Measurements from ENCODE around the gene PALLD.

Gene PALLD

DNA sequence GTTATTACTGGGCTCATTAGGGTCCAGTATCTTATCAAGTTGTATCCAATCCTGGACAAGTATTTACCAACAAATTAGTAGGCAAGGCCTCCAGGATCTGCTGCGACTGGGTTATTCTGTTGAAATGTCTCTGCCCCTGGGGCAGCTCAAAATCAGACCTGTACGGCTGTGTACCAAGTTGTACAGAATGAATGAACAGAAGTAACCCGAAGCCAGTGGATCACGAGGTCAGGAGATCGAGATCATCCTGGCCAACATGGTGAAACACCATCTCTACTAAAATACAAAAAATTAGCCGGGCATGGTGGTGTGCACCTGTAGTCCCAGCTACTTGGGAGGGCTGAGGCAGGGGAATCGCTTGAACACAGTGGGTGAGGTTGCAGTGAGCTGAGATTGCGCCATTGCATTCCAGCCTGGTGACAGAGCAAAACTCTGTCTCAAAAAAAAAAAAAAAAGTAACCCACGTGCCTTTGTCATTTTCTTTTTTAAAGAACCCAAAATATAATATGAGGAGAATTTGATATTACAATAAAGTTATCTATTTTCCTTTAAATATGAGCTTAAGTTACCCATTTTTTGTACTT is 385.9 kb downstream of the PALLD start:
- H3K9me2 ChIP-seq (replicated peaks; ENCODE audit: insufficient read depth, low read length) = no peaks in the 10 kb centered on the region
- H3K4me1 ChIP-seq (ENCODE audit: low read length) = no peaks in the 10 kb centered on the region
- no peaks in the 10 kb centered on the region for H3K36me3 ChIP-seq (replicated peaks; ENCODE audit: insufficient read depth, low read length)
- no peaks in the 10 kb centered on the region for H3F3A ChIP-seq (ENCODE audit: insufficient read depth, low read length)
- no peak overlapping the region for H3K4me3 ChIP-seq (ENCODE audit: low read length)
- no peak overlapping the region for H3K27ac ChIP-seq (ENCODE audit: low read length)
- no peaks in the 10 kb centered on the region for H4K20me1 ChIP-seq (ENCODE audit: insufficient read depth, low read length)
- no peak for DNase-seq
- no peaks in the 10 kb centered on the region for H3K27me3 ChIP-seq (replicated peaks; ENCODE audit: insufficient read depth, low read length)
- H3K4me2 ChIP-seq (ENCODE audit: low read depth, low read length) = no peak overlapping the region
- no peaks in the 10 kb centered on the region for H3K9me3 ChIP-seq (replicated peaks; ENCODE audit: insufficient read depth, low read length)
- no peak overlapping the region for H2AFZ ChIP-seq (ENCODE audit: low read length)
- TF ChIP-seq EZH2 (optimal IDR thresholded peaks at IDR 0.05; ENCODE audit: low read depth, low read length) (no peak), EZH2phosphoT487 (IDR thresholded peaks at IDR 0.05; ENCODE audit: low read length) (no peak)
- TF ChIP-seq, protein P1, sequence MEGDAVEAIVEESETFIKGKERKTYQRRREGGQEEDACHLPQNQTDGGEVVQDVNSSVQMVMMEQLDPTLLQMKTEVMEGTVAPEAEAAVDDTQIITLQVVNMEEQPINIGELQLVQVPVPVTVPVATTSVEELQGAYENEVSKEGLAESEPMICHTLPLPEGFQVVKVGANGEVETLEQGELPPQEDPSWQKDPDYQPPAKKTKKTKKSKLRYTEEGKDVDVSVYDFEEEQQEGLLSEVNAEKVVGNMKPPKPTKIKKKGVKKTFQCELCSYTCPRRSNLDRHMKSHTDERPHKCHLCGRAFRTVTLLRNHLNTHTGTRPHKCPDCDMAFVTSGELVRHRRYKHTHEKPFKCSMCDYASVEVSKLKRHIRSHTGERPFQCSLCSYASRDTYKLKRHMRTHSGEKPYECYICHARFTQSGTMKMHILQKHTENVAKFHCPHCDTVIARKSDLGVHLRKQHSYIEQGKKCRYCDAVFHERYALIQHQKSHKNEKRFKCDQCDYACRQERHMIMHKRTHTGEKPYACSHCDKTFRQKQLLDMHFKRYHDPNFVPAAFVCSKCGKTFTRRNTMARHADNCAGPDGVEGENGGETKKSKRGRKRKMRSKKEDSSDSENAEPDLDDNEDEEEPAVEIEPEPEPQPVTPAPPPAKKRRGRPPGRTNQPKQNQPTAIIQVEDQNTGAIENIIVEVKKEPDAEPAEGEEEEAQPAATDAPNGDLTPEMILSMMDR (IDR thresholded peaks at IDR 0.05; ENCODE audit: low read length) = no peak
- no peak overlapping the region for H3K9ac ChIP-seq (ENCODE audit: low read length)
- no peaks in the 10 kb centered on the region for H3K79me2 ChIP-seq (ENCODE audit: low read length)

DNA sequence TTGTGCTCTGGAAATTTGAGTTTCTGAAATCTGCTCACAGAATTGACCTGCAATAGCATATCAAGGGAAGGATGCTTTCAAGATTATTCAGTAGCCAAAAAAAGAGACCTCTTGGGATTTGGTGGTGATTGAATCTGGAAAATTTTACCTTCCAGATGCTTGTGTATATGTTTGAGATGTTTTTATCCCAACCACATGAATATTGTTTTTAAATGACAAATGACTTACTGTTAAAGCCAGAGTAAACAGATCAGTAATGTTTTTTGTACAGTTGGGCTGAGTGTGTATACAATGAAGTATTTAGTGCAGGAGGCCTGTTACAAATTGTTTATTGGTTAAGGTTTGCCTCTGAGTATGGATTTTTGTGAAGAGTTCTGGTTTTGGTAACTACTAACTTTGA is 386.7 kb downstream of the PALLD start:
- Histone ChIP-seq H3K27ac (ENCODE audit: low read length) (no peak overlapping the region), H3K4me3 (ENCODE audit: low read length) (no peak overlapping the region), H3K36me3 (replicated peaks; ENCODE audit: insufficient read depth, low read length) (no peaks in the 10 kb centered on the region), H2AFZ (ENCODE audit: low read length) (no peak overlapping the region), H4K20me1 (ENCODE audit: insufficient read depth, low read length) (no peaks in the 10 kb centered on the region), H3K79me2 (ENCODE audit: low read length) (no peaks in the 10 kb centered on the region), H3F3A (ENCODE audit: insufficient read depth, low read length) (no peaks in the 10 kb centered on the region), H3K9me3 (replicated peaks; ENCODE audit: insufficient read depth, low read length) (no peaks in the 10 kb centered on the region), H3K4me1 (ENCODE audit: low read length) (no peaks in the 10 kb centered on the region), H3K4me2 (ENCODE audit: low read depth, low read length) (no peak overlapping the region), H3K9me2 (replicated peaks; ENCODE audit: insufficient read depth, low read length) (no peaks in the 10 kb centered on the region), H3K27me3 (replicated peaks; ENCODE audit: insufficient read depth, low read length) (no peaks in the 10 kb centered on the region), H3K9ac (ENCODE audit: low read length) (no peak overlapping the region)
- DNase-seq = no peak
- TF ChIP-seq EZH2 (optimal IDR thresholded peaks at IDR 0.05; ENCODE audit: low read depth, low read length) (no peak), EZH2phosphoT487 (IDR thresholded peaks at IDR 0.05; ENCODE audit: low read length) (no peak)
- TF ChIP-seq, protein P1 (IDR thresholded peaks at IDR 0.05; ENCODE audit: low read length) = no peak

DNA sequence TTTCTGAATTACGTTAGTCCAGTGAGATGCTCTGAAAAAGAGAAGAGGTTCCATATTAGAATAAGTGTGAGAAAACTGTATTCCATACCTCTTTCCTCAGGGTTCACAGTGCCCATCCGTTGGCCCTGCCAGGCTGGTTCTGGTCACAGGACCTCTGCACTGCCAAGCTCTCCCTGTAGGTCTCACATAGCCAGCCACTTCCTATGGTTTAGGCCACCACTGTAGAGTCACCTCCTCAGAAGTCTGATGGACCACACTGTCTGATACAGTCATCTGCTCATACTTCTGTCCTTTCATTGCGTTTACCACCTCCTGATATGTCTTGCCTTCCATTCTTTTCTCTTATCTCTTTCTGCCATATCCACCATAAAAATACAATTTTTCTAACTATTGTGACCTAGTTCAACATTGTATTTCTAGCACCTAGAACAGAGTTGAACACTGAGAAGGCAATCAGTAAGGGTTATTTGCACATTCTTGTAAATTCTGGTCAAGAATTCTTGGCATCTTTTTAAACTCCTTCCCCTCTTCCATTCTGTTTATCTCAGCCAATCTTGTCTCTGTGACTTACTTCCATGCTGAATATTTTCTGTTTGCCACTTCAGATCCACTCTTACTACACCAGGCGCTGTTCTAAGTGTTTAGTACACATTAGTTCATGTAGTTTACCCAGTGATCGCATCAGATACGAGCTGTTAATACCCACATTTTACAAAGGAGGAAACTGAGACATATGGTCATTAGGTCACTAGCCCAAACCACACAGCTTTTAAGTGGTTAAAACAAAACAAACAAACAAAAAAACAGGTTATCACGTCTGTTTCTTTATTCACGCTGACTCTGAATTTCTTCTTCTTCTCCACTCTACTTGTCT is 387.6 kb downstream of the PALLD start:
- Histone ChIP-seq H2AFZ (ENCODE audit: low read length) (no peak overlapping the region), H3K4me3 (ENCODE audit: low read length) (no peak overlapping the region), H3K36me3 (replicated peaks; ENCODE audit: insufficient read depth, low read length) (no peaks in the 10 kb centered on the region), H3K9me2 (replicated peaks; ENCODE audit: insufficient read depth, low read length) (no peaks in the 10 kb centered on the region), H3K4me2 (ENCODE audit: low read depth, low read length) (no peak overlapping the region), H3K4me1 (ENCODE audit: low read length) (no peaks in the 10 kb centered on the region), H3K27ac (ENCODE audit: low read length) (no peak overlapping the region), H3K9ac (ENCODE audit: low read length) (no peak overlapping the region), H4K20me1 (ENCODE audit: insufficient read depth, low read length) (no peaks in the 10 kb centered on the region), H3F3A (ENCODE audit: insufficient read depth, low read length) (no peaks in the 10 kb centered on the region), H3K9me3 (replicated peaks; ENCODE audit: insufficient read depth, low read length) (no peaks in the 10 kb centered on the region), H3K79me2 (ENCODE audit: low read length) (no peaks in the 10 kb centered on the region), H3K27me3 (replicated peaks; ENCODE audit: insufficient read depth, low read length) (no peaks in the 10 kb centered on the region)
- no peak for DNase-seq
- TF ChIP-seq EZH2phosphoT487 (IDR thresholded peaks at IDR 0.05; ENCODE audit: low read length) (no peak), EZH2 (optimal IDR thresholded peaks at IDR 0.05; ENCODE audit: low read depth, low read length) (no peak)
- TF ChIP-seq, protein P1 (IDR thresholded peaks at IDR 0.05; ENCODE audit: low read length) = no peak
